Glutamatergic neuron (in vitro differentiated cells): ENCODE measurements around the gene CAPN13. TPM values are rescaled to one million over a fixed set of nuclear protein-coding genes. Genes with fewer than 3 reads are reported as not detected.

Experiments used
- DNase-seq: peaks from one replicate; pipeline ENCODE4 v3.0.0; 2022
- H3K27ac Mint-ChIP-seq: one replicate; pipeline ENCODE4 v1.8.0; 2020; ENCODE audit warnings: mild to moderate bottlenecking, mixed read lengths, inconsistent platforms; ENCODE audit not compliant: unreplicated experiment
- H3K27me3 Mint-ChIP-seq: one replicate; pipeline ENCODE4 v1.8.0; 2020; ENCODE audit warnings: mild to moderate bottlenecking, moderate library complexity, mixed read lengths, inconsistent platforms; ENCODE audit not compliant: unreplicated experiment
- H3K36me3 Mint-ChIP-seq: one replicate; pipeline ENCODE4 v1.8.0; 2020; ENCODE audit warnings: mild to moderate bottlenecking, mixed read lengths, inconsistent platforms; ENCODE audit not compliant: unreplicated experiment
- H3K4me1 Mint-ChIP-seq: one replicate; pipeline ENCODE4 v1.8.0; 2020; ENCODE audit warnings: mild to moderate bottlenecking, low read depth, mixed read lengths, inconsistent platforms; ENCODE audit not compliant: unreplicated experiment
- H3K4me3 Mint-ChIP-seq: one replicate; pipeline ENCODE4 v1.8.0; 2020; ENCODE audit warnings: mild to moderate bottlenecking, mixed read lengths, inconsistent platforms; ENCODE audit not compliant: unreplicated experiment
- H3K9me3 Mint-ChIP-seq: one replicate; pipeline ENCODE4 v1.8.0; 2020; ENCODE audit warnings: mild to moderate bottlenecking, moderate library complexity, mixed read lengths, inconsistent platforms; ENCODE audit not compliant: unreplicated experiment
- total RNA-seq: library from RNA; stranded (reverse); fragmentation: NEBNext Ultra II Directional; extraction: Animal tissue kit (Norgen Biotek cat#: 25700); gene quantifications from one replicate; pipeline ENCODE4 v1.2.1, GENCODE V29; 2021; ENCODE audit not compliant: unreplicated experiment
- TF ChIP-seq, protein P1 (sequence below): fragments of 200-600 bp; sonication (generic); IDR thresholded peaks from one replicate; pipeline ENCODE4 v1.5.0; 2021; ENCODE audit not compliant: partially characterized antibody, unreplicated experiment

The CAPN13 gene
- total RNA-seq, 1 donor from 2014 or later, result not detected

GRCh38 chr2:30775833-30776232 lies 31.4 kb downstream of the CAPN13 start:
- no peak for DNase-seq
- Mint-ChIP-seq H3K9me3 (peaks cover 2% of the 10 kb centered on the region), H3K4me3 (no peak overlapping the region), H3K36me3 (no peaks in the 10 kb centered on the region), H3K27me3 (peaks cover 2% of the 10 kb centered on the region), H3K27ac (no peak overlapping the region), H3K4me1 (no peaks in the 10 kb centered on the region)
- TF ChIP-seq, protein P1, sequence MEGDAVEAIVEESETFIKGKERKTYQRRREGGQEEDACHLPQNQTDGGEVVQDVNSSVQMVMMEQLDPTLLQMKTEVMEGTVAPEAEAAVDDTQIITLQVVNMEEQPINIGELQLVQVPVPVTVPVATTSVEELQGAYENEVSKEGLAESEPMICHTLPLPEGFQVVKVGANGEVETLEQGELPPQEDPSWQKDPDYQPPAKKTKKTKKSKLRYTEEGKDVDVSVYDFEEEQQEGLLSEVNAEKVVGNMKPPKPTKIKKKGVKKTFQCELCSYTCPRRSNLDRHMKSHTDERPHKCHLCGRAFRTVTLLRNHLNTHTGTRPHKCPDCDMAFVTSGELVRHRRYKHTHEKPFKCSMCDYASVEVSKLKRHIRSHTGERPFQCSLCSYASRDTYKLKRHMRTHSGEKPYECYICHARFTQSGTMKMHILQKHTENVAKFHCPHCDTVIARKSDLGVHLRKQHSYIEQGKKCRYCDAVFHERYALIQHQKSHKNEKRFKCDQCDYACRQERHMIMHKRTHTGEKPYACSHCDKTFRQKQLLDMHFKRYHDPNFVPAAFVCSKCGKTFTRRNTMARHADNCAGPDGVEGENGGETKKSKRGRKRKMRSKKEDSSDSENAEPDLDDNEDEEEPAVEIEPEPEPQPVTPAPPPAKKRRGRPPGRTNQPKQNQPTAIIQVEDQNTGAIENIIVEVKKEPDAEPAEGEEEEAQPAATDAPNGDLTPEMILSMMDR, result no peak

DNA sequence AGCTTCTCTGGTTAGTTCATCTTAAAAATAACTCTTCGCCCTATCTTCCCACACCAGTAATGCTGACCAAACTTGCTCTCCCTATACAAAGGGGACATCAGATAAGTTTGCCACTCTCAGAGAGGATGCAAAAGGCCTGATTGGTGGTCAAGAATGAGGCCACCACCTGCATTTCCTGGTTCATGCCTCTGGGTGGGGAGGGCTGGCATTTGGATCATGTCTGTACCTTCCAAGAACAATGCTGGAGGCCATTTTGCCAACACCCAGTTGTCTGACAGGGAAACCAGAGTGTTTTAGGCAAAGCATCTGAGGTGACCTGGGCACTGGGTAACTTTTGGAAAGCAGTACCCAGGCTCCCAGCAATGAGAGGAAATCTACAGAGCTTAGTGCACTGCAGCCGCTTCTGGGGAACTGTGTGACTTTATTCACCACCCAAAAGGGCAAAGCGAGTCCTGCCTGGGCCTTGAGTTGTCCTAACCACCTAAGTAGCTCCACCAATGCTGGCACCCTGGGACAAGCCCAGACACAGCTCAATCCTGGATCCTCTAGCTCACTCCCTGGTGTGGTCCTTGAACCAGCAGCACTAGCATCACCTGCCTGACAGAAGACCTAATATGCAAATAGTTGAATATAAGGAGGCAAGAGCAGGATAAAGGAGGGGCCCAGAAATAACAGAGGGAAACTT lies 35.1 kb downstream of the CAPN13 start:
- Mint-ChIP-seq H3K4me3 (no peak overlapping the region), H3K27ac (no peak overlapping the region), H3K4me1 (no peaks in the 10 kb centered on the region), H3K27me3 (peaks cover 2% of the 10 kb centered on the region), H3K9me3 (no peaks in the 10 kb centered on the region), H3K36me3 (no peaks in the 10 kb centered on the region)
- TF ChIP-seq, protein P1, result no peak
- DNase-seq, result no peak

DNA sequence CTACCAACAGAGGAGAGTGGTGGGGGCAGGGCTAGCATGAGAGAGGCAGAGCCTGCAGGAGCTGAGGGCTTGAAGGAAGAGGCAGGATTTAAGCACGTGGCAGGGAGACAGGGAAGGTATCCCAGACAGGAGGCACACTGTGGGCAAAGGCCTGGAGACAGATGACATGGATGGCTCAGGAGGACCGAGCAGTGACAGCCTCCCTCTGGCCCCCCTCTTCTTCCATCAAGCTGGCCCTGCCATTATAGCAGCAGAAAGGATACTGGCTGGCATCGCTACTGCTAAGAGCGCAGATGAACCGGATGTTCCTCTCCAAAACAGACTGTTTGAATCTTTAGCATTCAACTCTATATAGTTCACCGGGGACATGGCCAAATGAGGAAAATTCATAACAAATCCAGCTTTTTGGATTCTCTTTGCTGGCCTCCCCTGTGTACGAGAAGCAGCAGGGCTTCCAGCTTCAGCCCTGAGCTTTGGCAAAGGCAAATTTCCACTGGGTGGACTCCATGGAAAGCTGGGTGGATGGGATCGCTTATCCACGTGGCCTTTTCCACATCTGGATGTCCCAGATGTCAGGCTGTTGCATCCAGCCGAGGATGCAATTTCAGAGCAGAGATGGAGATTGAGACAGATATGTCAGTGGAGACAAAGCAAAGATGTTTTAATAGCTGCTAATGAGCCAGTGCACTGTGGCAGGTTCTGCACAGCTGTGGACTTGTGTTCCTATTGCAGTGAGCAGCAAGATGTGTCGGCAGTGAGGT lies 36.2 kb downstream of the CAPN13 start:
- H3K36me3 Mint-ChIP-seq, result no peaks in the 10 kb centered on the region
- H3K4me3 Mint-ChIP-seq, result no peak overlapping the region
- no peak for DNase-seq
- no peaks in the 10 kb centered on the region for H3K4me1 Mint-ChIP-seq
- no peak overlapping the region for H3K27ac Mint-ChIP-seq
- H3K9me3 Mint-ChIP-seq, result no peaks in the 10 kb centered on the region
- TF ChIP-seq, protein P1, result no peak
- H3K27me3 Mint-ChIP-seq, result peaks cover 8% of the 10 kb centered on the region

DNA sequence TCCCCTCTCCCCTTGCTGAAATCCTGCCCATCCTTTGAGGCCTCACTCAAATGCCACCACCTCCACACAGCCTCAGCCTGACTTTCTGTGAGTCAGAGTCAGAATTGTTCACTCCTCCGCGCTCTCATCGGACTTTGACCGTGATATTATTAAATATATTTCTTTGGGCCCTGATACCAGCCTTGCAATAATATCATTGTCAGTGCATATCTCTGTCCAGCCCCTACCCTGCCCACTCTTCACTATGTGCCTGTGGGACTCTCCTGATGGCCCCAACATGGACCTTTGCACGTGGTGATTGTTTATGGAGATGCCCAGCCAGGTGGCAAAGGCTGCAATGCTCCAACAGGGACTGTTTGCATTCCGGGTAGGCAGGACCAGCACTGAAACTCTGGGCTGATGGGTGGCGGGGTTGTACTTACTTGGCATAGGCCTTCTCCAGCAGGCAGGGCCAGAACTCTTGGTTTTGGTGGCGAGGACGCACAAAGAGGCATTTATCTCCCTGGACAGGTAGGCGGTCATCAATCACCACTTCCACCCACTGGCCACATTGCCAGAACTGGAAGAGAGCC lies 37.3 kb downstream of the CAPN13 start:
- peaks cover 10% of the 10 kb centered on the region for H3K27me3 Mint-ChIP-seq
- no peaks in the 10 kb centered on the region for H3K9me3 Mint-ChIP-seq
- TF ChIP-seq, protein P1, result no peak
- H3K4me1 Mint-ChIP-seq, result no peaks in the 10 kb centered on the region
- no peak overlapping the region for H3K27ac Mint-ChIP-seq
- no peaks in the 10 kb centered on the region for H3K36me3 Mint-ChIP-seq
- no peak for DNase-seq
- no peak overlapping the region for H3K4me3 Mint-ChIP-seq

GRCh38 chr2:30769481-30769780 lies 37.8 kb downstream of the CAPN13 start:
- no peak overlapping the region for H3K27ac Mint-ChIP-seq
- H3K4me3 Mint-ChIP-seq, result no peak overlapping the region
- DNase-seq, result no peak
- peaks cover 10% of the 10 kb centered on the region for H3K27me3 Mint-ChIP-seq
- TF ChIP-seq, protein P1, result no peak
- no peaks in the 10 kb centered on the region for H3K36me3 Mint-ChIP-seq
- no peaks in the 10 kb centered on the region for H3K4me1 Mint-ChIP-seq
- H3K9me3 Mint-ChIP-seq, result no peaks in the 10 kb centered on the region
